Measurements from ENCODE around the gene VASH2.

The VASH2 gene

DNA sequence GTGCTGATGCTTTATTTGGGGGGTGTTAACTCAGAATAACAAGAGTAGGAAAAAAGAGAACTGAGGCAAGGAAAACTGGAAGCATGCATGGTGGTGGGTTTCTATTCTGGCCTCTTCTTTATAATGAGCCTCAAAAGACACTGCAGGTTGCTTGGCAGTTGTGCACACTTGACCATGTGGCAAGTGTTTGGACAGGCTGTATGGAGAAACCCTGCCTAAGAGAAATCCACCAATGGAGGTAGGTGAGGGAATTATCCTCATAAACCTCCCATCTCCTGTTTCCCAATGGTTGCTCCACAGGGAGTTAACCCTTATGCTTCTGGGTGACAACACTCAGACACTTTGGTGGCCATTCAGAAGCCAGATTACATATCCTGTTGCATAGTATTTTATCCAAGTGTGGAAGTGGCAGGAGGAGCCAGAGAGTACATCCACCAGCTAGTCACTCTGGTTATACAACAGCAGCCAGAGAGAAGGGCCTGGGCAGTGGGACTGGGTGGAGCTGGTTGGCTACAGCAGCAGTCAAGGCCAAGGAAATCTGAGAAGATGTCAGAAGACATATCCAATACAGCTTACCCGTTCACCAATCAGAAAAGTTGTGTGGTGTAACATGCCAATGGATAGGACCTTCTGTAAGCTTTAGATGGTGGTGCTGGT, 16.4 kb upstream of the VASH2 start:
- TF ChIP-seq CTCF (IDR thresholded peaks at IDR 0.05; ENCODE audit: control insufficient read depth, insufficient read depth, low read depth, low read length, missing control alignments) = no peak
- no peak overlapping the region for H3K4me3 ChIP-seq (ENCODE audit: control insufficient read depth, low read depth, low read length)

GRCh38 chr1:212935387-212935981, 14.9 kb upstream of the VASH2 start:
- H3K4me3 ChIP-seq (ENCODE audit: control insufficient read depth, low read depth, low read length) = no peak overlapping the region
- DNase-seq (ENCODE audit: low read depth) = no peak
- TF ChIP-seq CTCF (IDR thresholded peaks at IDR 0.05; ENCODE audit: control insufficient read depth, insufficient read depth, low read depth, low read length, missing control alignments) = no peak

More for the DNA sequence above, 16.4 kb upstream of the VASH2 start:
- DNase-seq (ENCODE audit: low read depth) = no peak

GRCh38 chr1:212937034-212937433, 13.3 kb upstream of the VASH2 start:
- no peak for DNase-seq (ENCODE audit: low read depth)
- TF ChIP-seq CTCF (IDR thresholded peaks at IDR 0.05; ENCODE audit: control insufficient read depth, insufficient read depth, low read depth, low read length, missing control alignments) = no peak
- no peak overlapping the region for H3K4me3 ChIP-seq (ENCODE audit: control insufficient read depth, low read depth, low read length)

DNA sequence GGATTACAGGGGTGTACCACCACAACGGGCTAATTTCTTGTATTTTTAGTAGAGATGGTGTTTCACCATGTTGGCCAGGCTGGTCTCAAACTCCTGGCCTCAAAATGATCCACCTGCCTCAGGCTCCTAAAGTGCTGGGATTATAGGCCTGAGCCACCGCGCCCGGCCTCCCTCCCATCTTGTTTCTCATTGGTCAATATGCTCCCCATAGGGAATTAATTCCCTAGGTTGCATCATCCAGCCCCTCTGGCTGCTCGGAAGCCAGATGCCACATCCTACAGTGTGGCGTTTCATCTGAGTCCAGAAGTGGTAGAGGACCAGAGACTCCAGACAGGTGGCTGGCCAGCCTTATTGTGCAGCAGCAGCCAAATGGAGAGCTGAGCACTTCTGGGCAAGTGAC, 11.5 kb upstream of the VASH2 start:
- no peak overlapping the region for H3K4me3 ChIP-seq (ENCODE audit: control insufficient read depth, low read depth, low read length)
- TF ChIP-seq CTCF (IDR thresholded peaks at IDR 0.05; ENCODE audit: control insufficient read depth, insufficient read depth, low read depth, low read length, missing control alignments) = no peak
- DNase-seq (ENCODE audit: low read depth) = no peak

DNA sequence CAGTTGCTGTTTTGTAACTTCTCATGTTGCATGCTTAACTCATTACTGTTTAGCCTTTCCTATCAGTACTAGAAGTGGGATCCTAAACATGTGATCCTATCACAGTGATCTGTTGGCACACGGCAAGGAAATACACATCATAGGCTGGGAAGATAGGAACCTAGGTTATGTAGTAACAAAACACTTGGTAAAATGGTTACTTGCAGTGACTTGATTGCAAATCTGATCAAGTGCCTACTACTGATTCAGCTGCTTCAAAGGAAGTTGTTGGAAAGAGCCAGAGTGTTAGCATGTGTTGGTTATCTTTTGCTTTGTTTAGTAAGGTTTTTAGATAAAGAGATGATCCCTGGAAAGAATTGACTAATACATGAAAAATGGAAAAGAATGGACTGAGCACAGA, 8.9 kb upstream of the VASH2 start:
- H3K4me3 ChIP-seq (ENCODE audit: control insufficient read depth, low read depth, low read length) = no peak overlapping the region
- DNase-seq (ENCODE audit: low read depth) = no peak
- no peak for TF ChIP-seq CTCF (IDR thresholded peaks at IDR 0.05; ENCODE audit: control insufficient read depth, insufficient read depth, low read depth, low read length, missing control alignments)

DNA sequence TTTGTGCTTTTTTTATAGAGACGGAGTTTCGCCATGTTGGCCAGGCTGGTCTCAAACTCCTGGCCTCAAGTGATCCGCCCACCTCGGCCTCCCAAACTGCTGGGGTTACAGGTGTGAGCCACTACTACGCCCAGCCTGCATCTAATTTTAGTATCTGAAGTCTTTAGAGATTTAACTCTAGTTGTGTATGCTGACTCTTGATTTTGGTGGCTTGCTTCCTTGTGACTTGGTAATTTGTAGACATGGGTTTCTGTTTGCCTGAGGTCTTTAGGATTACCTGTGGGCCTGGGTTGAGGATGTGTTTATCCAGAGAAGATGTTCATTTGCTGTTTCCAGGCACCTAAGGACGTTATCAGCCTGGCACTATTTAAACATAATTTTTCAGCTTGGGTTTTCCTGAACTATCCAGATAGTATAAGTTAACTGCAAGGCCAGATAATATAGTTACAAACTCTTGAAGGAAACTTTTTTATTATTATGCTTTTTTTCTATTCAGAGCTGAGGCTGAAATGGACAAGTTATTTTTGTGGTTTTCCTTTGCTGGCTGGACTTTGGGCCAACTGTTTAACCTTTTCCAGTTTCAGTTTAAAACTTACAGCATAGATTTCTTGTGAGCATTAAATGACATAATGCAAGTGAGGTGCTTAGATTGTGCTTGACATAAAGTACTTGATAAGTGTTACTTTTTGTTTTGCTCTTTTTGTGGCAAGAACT, 7.5 kb upstream of the VASH2 start:
- no peak overlapping the region for H3K4me3 ChIP-seq (ENCODE audit: control insufficient read depth, low read depth, low read length)
- no peak for DNase-seq (ENCODE audit: low read depth)
- TF ChIP-seq CTCF (IDR thresholded peaks at IDR 0.05; ENCODE audit: control insufficient read depth, insufficient read depth, low read depth, low read length, missing control alignments) = no peak
